T-helper 9 cell (primary cell): ENCODE data around the gene GNPTAB.
"Not testable (repeated sequence)": the region's sequence is repeated elsewhere in the genome, so short reads cannot be mapped to it uniquely, and the experiment has no call there.

ENCODE experiments used
- DNase-seq: peaks from one replicate; pipeline ENCODE4 v3.0.0-alpha.2; 2020
- total RNA-seq, 2 donors: gene quantifications; one replicate each; lab custom pipeline; 2026; lab: John Stamatoyannopoulos, UW

GNPTAB gene
- 71.9 to 132 reads per million in 2 donors for total RNA-seq

DNA sequence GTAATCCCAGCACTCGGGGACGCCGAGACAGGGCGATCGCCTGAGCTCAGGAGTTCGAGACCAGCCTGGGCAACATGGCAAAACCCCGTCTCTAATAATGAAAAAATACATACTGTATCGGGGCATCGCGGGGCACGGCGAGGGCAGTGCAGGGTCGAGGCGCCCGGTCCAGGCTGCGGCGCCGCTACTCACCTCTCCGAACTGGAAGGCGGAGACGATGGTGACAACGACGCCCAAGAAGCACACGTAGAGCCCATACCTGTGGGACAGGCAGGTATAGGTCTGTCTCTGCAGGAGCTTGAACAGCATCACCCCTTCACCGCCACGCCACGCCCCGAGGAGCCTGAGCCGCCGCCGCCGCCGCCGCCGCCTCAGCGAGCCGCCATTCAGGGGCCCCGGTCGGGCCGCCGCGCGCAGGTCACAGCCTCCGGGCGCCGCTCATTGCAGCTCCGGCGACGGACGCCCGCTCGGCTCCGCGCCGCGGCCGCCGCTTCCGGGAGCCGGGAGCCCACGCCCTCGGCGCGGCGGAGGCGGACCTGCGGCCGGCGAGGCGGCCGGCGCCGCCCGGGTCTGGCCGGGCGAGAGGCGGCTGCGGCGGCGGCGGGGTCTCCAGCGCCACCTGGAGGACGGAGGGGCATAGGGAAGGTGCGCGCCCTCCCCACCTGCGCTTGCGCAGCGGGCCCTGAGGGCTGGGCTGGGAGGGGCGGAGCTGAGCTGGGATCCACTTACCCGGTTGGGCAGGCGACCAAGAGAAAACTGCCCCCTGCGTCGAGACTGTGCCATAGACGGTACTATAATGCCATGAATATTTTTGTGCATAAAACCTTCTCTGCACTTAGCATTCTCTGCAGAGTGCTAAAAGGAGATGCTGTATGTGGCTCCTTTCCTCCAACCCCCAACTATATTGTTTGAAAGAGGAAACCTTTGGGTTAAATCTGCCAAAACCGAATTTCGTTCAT, at the start of gene GNPTAB:
Gene GNPTAB, minus strand, starts transcription at position 593 of the 959 bp plus-strand sequence. Its CDS starts 284 bp downstream, at position 309.
- DNase-seq, result peak; percentile 94

- no peak for DNase-seq
These were observed 47.6 kb upstream of the GNPTAB start for GRCh38 chr12:101878243-101878821.

GRCh38 chr12:101877806-101878242, 47.1 kb upstream of the GNPTAB start:
- no peak for DNase-seq

GRCh38 chr12:101876861-101877805, 46.4 kb upstream of the GNPTAB start, which contains the start of gene DRAM1:
Gene DRAM1 (plus strand): TSS chr12:101877580. CDS start chr12:101877790, 210 bp downstream.
- DNase-seq, result peak; percentile 53

- no peak for DNase-seq
These were observed 45.6 kb upstream of the GNPTAB start for GRCh38 chr12:101876322-101876860.

GRCh38 chr12:101875162-101875561, 44.4 kb upstream of the GNPTAB start:
- DNase-seq, result no peak

- DNase-seq, result no peak
These were observed 40.2 kb upstream of the GNPTAB start for GRCh38 chr12:101870925-101871324.

GRCh38 chr12:101867619-101868018, 36.9 kb upstream of the GNPTAB start:
- DNase-seq, result not testable (repeated sequence)

DNA sequence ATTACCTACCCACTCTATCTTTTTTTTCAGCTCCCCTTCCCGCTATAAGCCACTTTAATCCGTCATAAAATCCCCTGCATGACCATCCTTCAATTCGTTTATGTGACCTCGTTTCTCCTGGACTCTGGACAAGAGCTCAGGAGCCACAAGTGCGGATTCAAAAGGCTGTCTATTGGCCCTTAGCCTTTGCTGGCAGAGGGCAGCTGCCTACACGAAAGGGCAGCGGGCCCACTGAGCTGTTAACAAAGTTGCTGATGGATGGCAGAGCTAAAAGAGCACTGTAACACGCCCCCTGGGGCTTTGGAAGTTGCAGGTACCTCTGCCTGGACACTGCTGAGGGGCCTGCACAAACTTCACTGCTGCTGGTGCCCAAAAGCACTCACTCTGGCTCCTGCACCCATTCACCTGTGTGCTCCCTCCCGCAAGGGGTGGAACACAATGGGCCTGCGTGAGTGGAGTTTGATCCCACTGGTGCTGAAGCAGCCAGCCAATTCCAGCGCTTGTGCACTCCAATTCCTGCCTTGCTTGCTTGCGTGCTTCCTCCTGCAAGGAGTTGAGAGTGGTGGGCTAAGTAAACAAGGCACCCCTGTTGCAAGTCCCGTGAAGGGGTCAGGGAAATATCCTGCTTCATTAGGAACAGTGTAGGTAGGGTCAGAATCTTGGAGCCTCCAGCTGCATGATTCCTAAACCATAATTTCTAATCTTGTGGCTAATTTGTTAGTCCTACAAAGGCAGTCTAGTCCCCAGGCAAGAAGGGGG, 36.0 kb upstream of the GNPTAB start:
- DNase-seq, result no peak

DNA sequence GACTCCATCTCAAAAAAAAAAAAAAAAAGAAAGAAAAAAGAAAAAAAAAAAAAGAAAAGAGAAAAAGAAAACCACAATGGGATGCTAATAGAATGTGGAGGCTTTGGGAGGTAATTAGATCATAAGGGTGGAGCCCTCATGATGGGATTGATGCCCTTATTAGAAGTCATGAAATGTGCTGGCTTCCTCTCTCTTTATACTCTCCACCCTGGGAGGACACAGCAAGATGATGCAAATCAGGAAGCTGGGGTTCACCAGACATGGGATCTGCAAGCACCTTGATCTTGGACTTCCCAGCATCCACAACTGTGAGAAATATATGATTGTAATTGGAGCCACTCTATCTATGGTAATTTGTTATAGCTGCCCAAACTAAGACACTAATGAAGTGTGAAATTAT, 33.2 kb upstream of the GNPTAB start:
- no peak for DNase-seq

DNA sequence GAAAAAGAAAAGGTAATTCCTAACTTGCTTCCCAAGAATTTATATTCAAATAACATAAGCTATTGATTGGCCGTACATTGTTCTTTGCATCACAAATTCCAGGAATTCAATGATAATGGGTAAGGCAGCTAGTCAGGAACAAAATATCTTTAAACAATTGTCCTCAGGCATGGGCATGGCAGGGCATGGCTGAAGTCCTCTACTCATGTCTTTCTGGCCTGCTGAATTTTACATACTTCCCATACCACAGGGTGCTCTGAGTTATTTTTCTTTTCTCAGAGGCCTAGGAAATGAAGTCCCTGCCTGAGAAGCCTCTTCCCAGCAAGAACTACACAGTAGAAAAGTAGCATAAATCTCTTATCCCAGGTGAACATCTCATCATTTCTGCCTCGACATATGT, 31.5 kb upstream of the GNPTAB start:
- no peak for DNase-seq

GRCh38 chr12:101861688-101862087, 30.9 kb upstream of the GNPTAB start:
- DNase-seq, result not testable (repeated sequence)

DNA sequence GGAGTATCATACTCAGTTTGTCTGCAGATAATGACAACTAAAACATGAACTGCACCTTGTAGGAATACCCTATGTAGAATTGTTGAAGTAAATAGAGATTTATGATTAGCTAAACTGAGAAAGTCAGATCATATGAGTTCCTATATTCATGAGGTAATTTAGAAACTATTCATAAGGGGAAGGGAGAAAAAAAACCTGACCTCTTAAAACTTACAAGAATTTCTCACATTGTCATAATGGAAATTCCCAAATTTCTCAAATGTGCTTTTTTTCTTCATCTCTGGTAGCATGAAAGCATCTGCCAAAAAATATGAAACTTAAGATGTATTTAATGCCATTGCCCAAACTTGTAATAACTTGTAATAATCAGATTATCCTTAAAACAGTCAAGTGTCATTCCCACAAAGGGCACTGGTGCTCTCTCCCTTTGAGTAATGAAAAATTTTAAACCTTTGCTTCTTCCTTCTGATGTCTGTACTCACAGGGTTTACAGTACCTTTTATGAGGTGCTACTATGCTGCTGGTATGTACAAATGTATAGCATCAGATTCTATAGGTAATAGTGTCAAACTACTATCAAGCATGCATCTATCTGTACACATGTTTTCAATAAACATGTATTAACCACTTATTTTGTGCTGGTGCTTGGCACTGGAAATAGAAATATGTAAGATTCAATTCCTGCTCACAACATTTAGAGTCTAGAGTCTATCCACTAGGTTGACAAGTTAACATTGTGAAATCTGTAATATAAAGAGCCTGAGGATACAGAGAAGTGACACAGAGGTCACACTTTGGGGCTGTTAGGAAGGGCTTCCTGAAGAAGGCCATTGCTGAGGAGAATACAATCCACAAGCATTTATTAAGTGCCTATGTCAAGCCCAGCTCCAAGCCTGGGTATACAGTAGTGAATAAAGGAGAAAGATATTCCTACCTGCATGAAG, 29.2 kb upstream of the GNPTAB start:
- DNase-seq, result no peak

GRCh38 chr12:101858361-101858760, 27.6 kb upstream of the GNPTAB start:
- DNase-seq, result no peak

- DNase-seq, result no peak
These were observed 26.3 kb upstream of the GNPTAB start for GRCh38 chr12:101857043-101857558.

GRCh38 chr12:101856614-101857013, 25.9 kb upstream of the GNPTAB start:
- DNase-seq, result not testable (repeated sequence)

DNA sequence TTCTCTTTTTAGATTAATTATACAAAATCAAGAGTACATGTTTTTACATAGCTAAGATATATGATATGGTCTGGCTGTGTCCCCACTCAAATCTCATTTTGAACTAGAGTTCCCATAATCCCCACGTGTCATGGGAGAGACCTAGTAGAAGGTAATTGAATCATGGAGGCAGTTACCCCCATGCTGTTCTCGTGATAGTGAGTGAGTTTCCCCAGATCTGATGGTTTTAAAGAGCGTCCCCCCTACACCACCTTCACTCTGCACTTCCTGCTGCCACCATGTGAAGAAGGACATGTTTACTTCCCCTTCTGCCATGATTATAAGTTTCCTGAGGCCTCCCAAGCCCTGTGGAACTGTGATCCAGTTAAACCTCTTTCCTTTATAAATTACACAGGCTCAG, 25.2 kb upstream of the GNPTAB start:
- DNase-seq, result no peak

DNA sequence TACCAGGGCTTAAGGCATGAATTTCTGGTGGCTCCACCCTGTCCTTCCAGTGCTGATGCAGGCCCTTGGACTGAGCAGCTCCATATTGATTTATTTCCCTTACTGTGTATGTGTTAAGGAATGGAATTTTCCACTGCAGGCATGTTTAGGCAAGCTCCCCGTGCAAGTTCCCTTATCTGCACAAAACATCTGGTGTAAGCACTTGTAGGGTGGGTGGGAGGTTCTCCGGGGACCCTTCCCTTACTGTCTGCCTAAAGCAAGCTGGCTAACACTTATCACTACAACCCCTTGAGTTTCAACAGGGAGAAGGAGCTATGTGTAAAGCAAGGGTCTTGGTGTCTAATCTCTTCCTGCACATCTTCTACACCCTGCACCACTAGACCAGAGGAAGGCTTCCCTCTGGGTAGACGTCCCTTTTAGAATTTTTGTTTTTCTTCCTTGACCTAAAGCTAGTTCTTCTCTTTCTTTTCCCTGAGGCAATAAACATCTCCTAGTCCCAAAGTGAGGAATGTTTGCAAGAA, 24.7 kb upstream of the GNPTAB start:
- no peak for DNase-seq

GRCh38 chr12:101854747-101855146, 24.0 kb upstream of the GNPTAB start:
- DNase-seq, result no peak

GRCh38 chr12:101852998-101853397, 22.2 kb upstream of the GNPTAB start:
- no peak for DNase-seq
